ENCODE results near the gene CLSTN2. TPM values are rescaled to one million over a fixed set of nuclear protein-coding genes. Genes with fewer than 3 reads are reported as not detected.

Gene CLSTN2
- total and polyA plus RNA-seq, 2 of the 8 experiments (the other 6 are each of a cell fraction or from before 2014, with no cell fraction given): 0.39 to 0.52 TPM

DNA sequence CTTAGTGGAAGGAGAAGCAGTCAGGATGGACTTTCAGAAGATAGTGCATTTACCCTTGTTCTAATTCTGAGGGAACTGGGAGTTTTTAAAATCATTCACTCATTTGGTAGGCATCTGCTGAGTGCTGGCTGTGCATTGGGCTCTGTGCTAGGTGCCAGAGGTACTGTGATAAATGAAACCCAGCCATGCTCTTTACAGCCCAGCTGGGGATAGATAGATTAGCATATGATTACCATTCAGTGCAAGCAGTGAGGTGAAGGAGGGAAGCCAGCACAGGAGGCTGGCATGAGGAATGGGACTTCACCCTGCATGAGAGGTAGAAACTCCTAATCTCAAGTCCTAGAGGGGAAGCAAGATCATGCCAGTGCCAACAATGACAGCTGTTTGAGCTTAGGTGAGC, 381.0 kb downstream of the CLSTN2 start (continued):
- TF ChIP-seq, protein P1, sequence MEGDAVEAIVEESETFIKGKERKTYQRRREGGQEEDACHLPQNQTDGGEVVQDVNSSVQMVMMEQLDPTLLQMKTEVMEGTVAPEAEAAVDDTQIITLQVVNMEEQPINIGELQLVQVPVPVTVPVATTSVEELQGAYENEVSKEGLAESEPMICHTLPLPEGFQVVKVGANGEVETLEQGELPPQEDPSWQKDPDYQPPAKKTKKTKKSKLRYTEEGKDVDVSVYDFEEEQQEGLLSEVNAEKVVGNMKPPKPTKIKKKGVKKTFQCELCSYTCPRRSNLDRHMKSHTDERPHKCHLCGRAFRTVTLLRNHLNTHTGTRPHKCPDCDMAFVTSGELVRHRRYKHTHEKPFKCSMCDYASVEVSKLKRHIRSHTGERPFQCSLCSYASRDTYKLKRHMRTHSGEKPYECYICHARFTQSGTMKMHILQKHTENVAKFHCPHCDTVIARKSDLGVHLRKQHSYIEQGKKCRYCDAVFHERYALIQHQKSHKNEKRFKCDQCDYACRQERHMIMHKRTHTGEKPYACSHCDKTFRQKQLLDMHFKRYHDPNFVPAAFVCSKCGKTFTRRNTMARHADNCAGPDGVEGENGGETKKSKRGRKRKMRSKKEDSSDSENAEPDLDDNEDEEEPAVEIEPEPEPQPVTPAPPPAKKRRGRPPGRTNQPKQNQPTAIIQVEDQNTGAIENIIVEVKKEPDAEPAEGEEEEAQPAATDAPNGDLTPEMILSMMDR (IDR thresholded peaks at IDR 0.05; ENCODE audit: control extremely low read depth in 1 of 3, insufficient read depth in 1 of 3, low read depth in 1 of 3, low read length in 3 of 3): no peak
- TF ChIP-seq RBBP5 (IDR thresholded peaks at IDR 0.05; ENCODE audit: borderline replicate concordance, low read depth, low read length) (no peak), RXRA (IDR thresholded peaks at IDR 0.05; ENCODE audit: insufficient read depth, low read depth, low read length) (no peak), GTF2F1 (IDR thresholded peaks at IDR 0.05; ENCODE audit: borderline replicate concordance, low read depth, low read length) (no peak), EZH2 (IDR thresholded peaks at IDR 0.05; ENCODE audit: low read depth, low read length, severe bottlenecking) (no peak), SUZ12 (IDR thresholded peaks at IDR 0.05; ENCODE audit: low read length) (no peak)

Data from H1 (cell line).